ENCODE data around the gene GADL1.

Gene GADL1

GRCh38 chr3:30778933-30779332 lies 115.5 kb downstream of the GADL1 start:
- H3K4me2 ChIP-seq (ENCODE audit: low read depth, low read length): no peak overlapping the region
- H3K27ac ChIP-seq (ENCODE audit: low read length): no peak overlapping the region
- no peaks in the 10 kb centered on the region for H3K79me2 ChIP-seq (ENCODE audit: low read length)
- H3K27me3 ChIP-seq (replicated peaks; ENCODE audit: insufficient read depth, low read length): no peaks in the 10 kb centered on the region
- no peaks in the 10 kb centered on the region for H4K20me1 ChIP-seq (ENCODE audit: insufficient read depth, low read length)
- TF ChIP-seq EZH2 (optimal IDR thresholded peaks at IDR 0.05; ENCODE audit: low read depth, low read length) (no peak), EZH2phosphoT487 (IDR thresholded peaks at IDR 0.05; ENCODE audit: low read length) (no peak)
- TF ChIP-seq, protein P1, sequence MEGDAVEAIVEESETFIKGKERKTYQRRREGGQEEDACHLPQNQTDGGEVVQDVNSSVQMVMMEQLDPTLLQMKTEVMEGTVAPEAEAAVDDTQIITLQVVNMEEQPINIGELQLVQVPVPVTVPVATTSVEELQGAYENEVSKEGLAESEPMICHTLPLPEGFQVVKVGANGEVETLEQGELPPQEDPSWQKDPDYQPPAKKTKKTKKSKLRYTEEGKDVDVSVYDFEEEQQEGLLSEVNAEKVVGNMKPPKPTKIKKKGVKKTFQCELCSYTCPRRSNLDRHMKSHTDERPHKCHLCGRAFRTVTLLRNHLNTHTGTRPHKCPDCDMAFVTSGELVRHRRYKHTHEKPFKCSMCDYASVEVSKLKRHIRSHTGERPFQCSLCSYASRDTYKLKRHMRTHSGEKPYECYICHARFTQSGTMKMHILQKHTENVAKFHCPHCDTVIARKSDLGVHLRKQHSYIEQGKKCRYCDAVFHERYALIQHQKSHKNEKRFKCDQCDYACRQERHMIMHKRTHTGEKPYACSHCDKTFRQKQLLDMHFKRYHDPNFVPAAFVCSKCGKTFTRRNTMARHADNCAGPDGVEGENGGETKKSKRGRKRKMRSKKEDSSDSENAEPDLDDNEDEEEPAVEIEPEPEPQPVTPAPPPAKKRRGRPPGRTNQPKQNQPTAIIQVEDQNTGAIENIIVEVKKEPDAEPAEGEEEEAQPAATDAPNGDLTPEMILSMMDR (IDR thresholded peaks at IDR 0.05; ENCODE audit: low read length): no peak
- H2AFZ ChIP-seq (ENCODE audit: low read length): no peak overlapping the region
- no peaks in the 10 kb centered on the region for H3K9me3 ChIP-seq (replicated peaks; ENCODE audit: insufficient read depth, low read length)
- H3K36me3 ChIP-seq (replicated peaks; ENCODE audit: insufficient read depth, low read length): no peaks in the 10 kb centered on the region
- no peaks in the 10 kb centered on the region for H3K4me1 ChIP-seq (ENCODE audit: low read length)
- no peaks in the 10 kb centered on the region for H3K9me2 ChIP-seq (replicated peaks; ENCODE audit: insufficient read depth, low read length)
- no peaks in the 10 kb centered on the region for H3F3A ChIP-seq (ENCODE audit: insufficient read depth, low read length)
- H3K9ac ChIP-seq (ENCODE audit: low read length): no peak overlapping the region
- no peak for DNase-seq
- H3K4me3 ChIP-seq (ENCODE audit: low read length): no peak overlapping the region

GRCh38 chr3:30777426-30778113 lies 116.9 kb downstream of the GADL1 start:
- DNase-seq: no peak
- no peak for TF ChIP-seq EZH2phosphoT487 (IDR thresholded peaks at IDR 0.05; ENCODE audit: low read length)
- TF ChIP-seq EZH2 (optimal IDR thresholded peaks at IDR 0.05; ENCODE audit: low read depth, low read length): no peak
- TF ChIP-seq, protein P1 (IDR thresholded peaks at IDR 0.05; ENCODE audit: low read length): no peak
- Histone ChIP-seq H3K9me2 (replicated peaks; ENCODE audit: insufficient read depth, low read length) (no peaks in the 10 kb centered on the region), H3K4me2 (ENCODE audit: low read depth, low read length) (no peak overlapping the region), H3F3A (ENCODE audit: insufficient read depth, low read length) (no peaks in the 10 kb centered on the region), H3K4me3 (ENCODE audit: low read length) (no peak overlapping the region), H2AFZ (ENCODE audit: low read length) (no peak overlapping the region), H3K9me3 (replicated peaks; ENCODE audit: insufficient read depth, low read length) (no peaks in the 10 kb centered on the region), H4K20me1 (ENCODE audit: insufficient read depth, low read length) (no peaks in the 10 kb centered on the region), H3K27me3 (replicated peaks; ENCODE audit: insufficient read depth, low read length) (no peaks in the 10 kb centered on the region), H3K79me2 (ENCODE audit: low read length) (no peaks in the 10 kb centered on the region), H3K36me3 (replicated peaks; ENCODE audit: insufficient read depth, low read length) (no peaks in the 10 kb centered on the region), H3K4me1 (ENCODE audit: low read length) (no peaks in the 10 kb centered on the region), H3K9ac (ENCODE audit: low read length) (no peak overlapping the region), H3K27ac (ENCODE audit: low read length) (no peak overlapping the region)

GRCh38 chr3:30776186-30776815 lies 118.2 kb downstream of the GADL1 start:
- Histone ChIP-seq H3K79me2 (ENCODE audit: low read length) (no peaks in the 10 kb centered on the region), H3K4me1 (ENCODE audit: low read length) (no peaks in the 10 kb centered on the region), H3K4me3 (ENCODE audit: low read length) (no peak overlapping the region), H3K4me2 (ENCODE audit: low read depth, low read length) (no peak overlapping the region), H3K27ac (ENCODE audit: low read length) (no peak overlapping the region), H4K20me1 (ENCODE audit: insufficient read depth, low read length) (no peaks in the 10 kb centered on the region), H3F3A (ENCODE audit: insufficient read depth, low read length) (no peaks in the 10 kb centered on the region), H3K36me3 (replicated peaks; ENCODE audit: insufficient read depth, low read length) (no peaks in the 10 kb centered on the region), H2AFZ (ENCODE audit: low read length) (no peak overlapping the region), H3K9me3 (replicated peaks; ENCODE audit: insufficient read depth, low read length) (no peaks in the 10 kb centered on the region), H3K9me2 (replicated peaks; ENCODE audit: insufficient read depth, low read length) (no peaks in the 10 kb centered on the region), H3K9ac (ENCODE audit: low read length) (no peak overlapping the region), H3K27me3 (replicated peaks; ENCODE audit: insufficient read depth, low read length) (no peaks in the 10 kb centered on the region)
- DNase-seq: no peak
- TF ChIP-seq, protein P1 (IDR thresholded peaks at IDR 0.05; ENCODE audit: low read length): no peak
- TF ChIP-seq EZH2phosphoT487 (IDR thresholded peaks at IDR 0.05; ENCODE audit: low read length) (no peak), EZH2 (optimal IDR thresholded peaks at IDR 0.05; ENCODE audit: low read depth, low read length) (no peak)
